HepG2 (cell line): ENCODE data around the gene ZSCAN21. TPM values are rescaled to one million over a fixed set of nuclear protein-coding genes. Genes with fewer than 3 reads are reported as not detected.

Experiments
- FOXC1 ChIP-seq: sonication (generic); formaldehyde crosslinking; IDR thresholded peaks from 2 replicates; pipeline ENCODE4 v1.8.0; 2022; ENCODE audit warnings: mild to moderate bottlenecking, missing genetic modification reagents, borderline replicate concordance
- HDAC6 ChIP-seq: fragments of 200-600 bp; sonication (generic); IDR thresholded peaks from 2 replicates; pipeline ENCODE4 v1.7.0; 2017; ENCODE audit warnings: mild to moderate bottlenecking, antibody characterized with exemption, low read length, low read depth
- JDP2 ChIP-seq: sonication (generic); formaldehyde crosslinking; IDR thresholded peaks from 2 replicates; pipeline ENCODE4 v1.8.1; 2022; ENCODE audit warnings: missing genetic modification reagents, borderline replicate concordance
- JUND ChIP-seq: sonication (generic); formaldehyde crosslinking; IDR thresholded peaks from 2 replicates; pipeline ENCODE4 v1.8.0; 2022; ENCODE audit warnings: mild to moderate bottlenecking, missing genetic modification reagents
- PHF21A ChIP-seq: sonication (generic); formaldehyde crosslinking; IDR thresholded peaks from 2 replicates; pipeline ENCODE4 v1.5.0; 2020; ENCODE audit warnings: mild to moderate bottlenecking, missing genetic modification reagents
- SALL1 ChIP-seq: sonication (generic); formaldehyde crosslinking; IDR thresholded peaks from 2 replicates; pipeline ENCODE4 v1.8.0; 2022; ENCODE audit warnings: mild to moderate bottlenecking, missing genetic modification reagents
- YEATS4 ChIP-seq: sonication (generic); formaldehyde crosslinking; IDR thresholded peaks from 2 replicates; pipeline ENCODE4 v1.4.0; 2020; ENCODE audit warnings: missing genetic modification reagents, borderline replicate concordance
- ZBTB8A ChIP-seq: sonication (generic); formaldehyde crosslinking; IDR thresholded peaks from 2 replicates; pipeline ENCODE4 v1.4.0; 2020; ENCODE audit warnings: mild to moderate bottlenecking, low read depth, missing genetic modification reagents, borderline replicate concordance
- ZNF136 ChIP-seq: sonication (generic); formaldehyde crosslinking; IDR thresholded peaks from 2 replicates; pipeline ENCODE4 v1.8.1; 2022; ENCODE audit warnings: low read depth, mild to moderate bottlenecking, moderate library complexity, missing genetic modification reagents
- ZNF138 ChIP-seq: sonication (generic); formaldehyde crosslinking; IDR thresholded peaks from 2 replicates; pipeline ENCODE4 v1.5.0; 2020; ENCODE audit warnings: mild to moderate bottlenecking, low read depth, missing genetic modification reagents
- ZNF253 ChIP-seq: sonication (generic); formaldehyde crosslinking; IDR thresholded peaks from 2 replicates; pipeline ENCODE4 v1.8.0; 2022; ENCODE audit warnings: mild to moderate bottlenecking, missing genetic modification reagents, borderline replicate concordance
- ZNF550 ChIP-seq: sonication (generic); formaldehyde crosslinking; IDR thresholded peaks from 2 replicates; pipeline ENCODE4 v1.4.0; 2020; ENCODE audit warnings: mild to moderate bottlenecking, missing genetic modification reagents, borderline replicate concordance
- ZNF564 ChIP-seq: sonication (generic); formaldehyde crosslinking; IDR thresholded peaks from 2 replicates; pipeline ENCODE4 v1.8.1; 2023; ENCODE audit warnings: mild to moderate bottlenecking, missing genetic modification reagents
- ZNF567 ChIP-seq: sonication (generic); formaldehyde crosslinking; IDR thresholded peaks from 2 replicates; pipeline ENCODE4 v1.8.1; 2023; ENCODE audit warnings: mild to moderate bottlenecking, missing genetic modification reagents, borderline replicate concordance
- ZNF75D ChIP-seq: sonication (generic); formaldehyde crosslinking; IDR thresholded peaks from 2 replicates; pipeline ENCODE4 v1.8.1; 2023; ENCODE audit warnings: missing genetic modification reagents, mild to moderate bottlenecking, borderline replicate concordance
- ZNF816 ChIP-seq: sonication (generic); formaldehyde crosslinking; IDR thresholded peaks from 2 replicates; pipeline ENCODE4 v1.8.0; 2022; ENCODE audit warnings: missing genetic modification reagents, mild to moderate bottlenecking, borderline replicate concordance
- ZSCAN22 ChIP-seq: sonication (generic); formaldehyde crosslinking; IDR thresholded peaks from 2 replicates; pipeline ENCODE4 v1.4.0; 2020; ENCODE audit warnings: mild to moderate bottlenecking, missing genetic modification reagents
- polyA plus RNA-seq, 8 experiments: library from polyadenylated mRNA; depleted of rRNA in 3 of 8; stranded (reverse) in 7 of 8; unstranded in 1 of 8; fragments of >200 nt; fragmentation: Illumina TruSeq in 4 of 8; extraction: Trizol in 4 of 8; gene quantifications; 2 replicates each; pipeline versions ENCODE4 v1.2.1 to v1.2.3, GENCODE V29; 2011 to 2016; ENCODE audit warnings: low read depth in 4 of 8, missing spikeins in 1 of 8, mixed read lengths in 1 of 8; ENCODE audit not compliant: insufficient read depth in 1 of 8
- total RNA-seq, 5 experiments: library from RNA; depleted of rRNA; stranded (reverse); fragments of >200 nt; fragmentation: Illumina TruSeq; extraction: Trizol; gene quantifications; 2 replicates each; pipeline ENCODE4 v1.2.3, GENCODE V29; 2016; ENCODE audit warnings: low read depth in 1 of 5
- TF ChIP-seq, protein P1 (sequence below): sonication (generic); formaldehyde crosslinking; IDR thresholded peaks from 2 replicates; pipeline ENCODE4 v1.8.1; 2023; ENCODE audit warnings: mild to moderate bottlenecking, inconsistent platforms, moderate library complexity, missing genetic modification reagents, borderline replicate concordance
- TF ChIP-seq, protein P2 (sequence below): sonication (generic); formaldehyde crosslinking; IDR thresholded peaks from 2 replicates; pipeline ENCODE4 v1.4.0; 2020; ENCODE audit warnings: missing genetic modification reagents
- TF ChIP-seq, protein P3 (sequence below): sonication (generic); formaldehyde crosslinking; IDR thresholded peaks from 2 replicates; pipeline ENCODE4 v1.8.1; 2023; ENCODE audit warnings: missing genetic modification reagents, mild to moderate bottlenecking, borderline replicate concordance
- TF ChIP-seq, protein P4 (sequence below): sonication (generic); formaldehyde crosslinking; IDR thresholded peaks from 2 replicates; pipeline ENCODE4 v1.8.0; 2022; ENCODE audit warnings: mild to moderate bottlenecking, missing genetic modification reagents, moderate library complexity
- TF ChIP-seq, protein P5 (sequence below): sonication (generic); IDR thresholded peaks from 2 replicates; pipeline ENCODE4 v1.6.1; 2016; ENCODE audit warnings: low read depth, borderline replicate concordance

The ZSCAN21 gene
- total and polyA plus RNA-seq, 2 of the 13 experiments (the other 11 are each of a cell fraction or from before 2014, with no cell fraction given), result 7.0 to 10.0 TPM

DNA sequence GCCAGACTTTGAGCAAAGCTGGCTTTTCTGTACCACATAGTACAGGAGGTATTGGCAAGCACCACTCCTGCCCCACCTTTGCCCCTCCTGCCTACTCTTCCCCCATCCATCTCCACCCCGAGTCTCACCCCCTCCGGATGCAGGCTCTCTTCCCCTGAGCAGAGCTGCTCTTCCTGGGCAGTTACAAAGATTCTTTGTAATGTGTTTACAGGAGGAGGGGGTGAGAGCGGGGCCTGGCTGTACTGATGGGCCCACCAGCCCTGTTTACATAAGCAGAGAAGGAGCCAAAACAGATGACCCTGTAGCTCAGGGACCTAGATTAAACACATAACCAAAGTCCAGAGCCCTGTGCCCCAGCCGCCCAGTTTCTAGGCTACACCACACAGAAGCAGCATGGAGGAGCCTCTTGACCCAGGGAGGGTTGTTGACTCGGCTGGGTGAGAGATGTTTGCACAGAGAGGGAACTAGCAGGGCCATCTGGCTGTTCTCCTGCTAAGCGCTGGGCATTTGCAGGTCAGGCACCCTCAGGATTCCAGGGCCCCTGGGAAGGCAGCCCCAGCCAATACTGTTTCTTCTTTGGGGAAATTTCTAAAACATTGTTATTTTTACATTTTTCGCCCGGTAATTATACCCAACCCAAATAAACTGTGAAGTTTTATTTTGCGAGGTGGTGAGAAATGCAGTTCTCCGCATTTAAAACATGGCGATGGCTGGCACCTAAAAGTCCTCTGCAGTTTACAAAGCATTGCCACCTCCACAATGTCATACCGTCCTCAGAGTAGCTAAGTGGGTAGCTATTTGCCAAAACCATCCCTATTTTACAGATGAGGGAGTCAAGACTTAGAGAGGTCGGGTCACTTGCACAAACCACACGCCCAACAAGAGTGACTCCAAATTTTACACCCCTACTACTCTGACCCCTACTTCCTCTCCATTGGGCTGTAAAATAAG, 45.6 kb upstream of the ZSCAN21 start (continued):
- TF ChIP-seq, protein P1, sequence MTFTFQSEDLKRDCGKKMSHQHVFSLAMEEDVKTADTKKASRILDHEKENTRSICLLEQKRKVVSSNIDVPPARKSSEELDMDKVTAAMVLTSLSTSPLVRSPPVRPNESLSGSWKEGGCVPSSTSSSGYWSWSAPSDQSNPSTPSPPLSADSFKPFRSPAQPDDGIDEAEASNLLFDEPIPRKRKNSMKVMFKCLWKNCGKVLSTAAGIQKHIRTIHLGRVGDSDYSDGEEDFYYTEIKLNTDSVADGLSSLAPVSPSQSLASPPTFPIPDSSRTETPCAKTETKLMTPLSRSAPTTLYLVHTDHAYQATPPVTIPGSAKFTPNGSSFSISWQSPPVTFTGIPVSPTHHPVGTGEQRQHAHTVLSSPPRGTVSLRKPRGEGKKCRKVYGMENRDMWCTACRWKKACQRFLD (CRISPR knock-in tag), result 0 out of 2 replicates have a peak, but pooled peaks have one; percentile 59
- no peak for TF ChIP-seq ZNF550 (CRISPR knock-in tag)
- TF ChIP-seq, protein P2, sequence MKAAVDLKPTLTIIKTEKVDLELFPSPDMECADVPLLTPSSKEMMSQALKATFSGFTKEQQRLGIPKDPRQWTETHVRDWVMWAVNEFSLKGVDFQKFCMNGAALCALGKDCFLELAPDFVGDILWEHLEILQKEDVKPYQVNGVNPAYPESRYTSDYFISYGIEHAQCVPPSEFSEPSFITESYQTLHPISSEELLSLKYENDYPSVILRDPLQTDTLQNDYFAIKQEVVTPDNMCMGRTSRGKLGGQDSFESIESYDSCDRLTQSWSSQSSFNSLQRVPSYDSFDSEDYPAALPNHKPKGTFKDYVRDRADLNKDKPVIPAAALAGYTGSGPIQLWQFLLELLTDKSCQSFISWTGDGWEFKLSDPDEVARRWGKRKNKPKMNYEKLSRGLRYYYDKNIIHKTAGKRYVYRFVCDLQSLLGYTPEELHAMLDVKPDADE, result no peak
- TF ChIP-seq, protein P3, sequence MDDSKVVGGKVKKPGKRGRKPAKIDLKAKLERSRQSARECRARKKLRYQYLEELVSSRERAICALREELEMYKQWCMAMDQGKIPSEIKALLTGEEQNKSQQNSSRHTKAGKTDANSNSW, result no peak
- TF ChIP-seq JUND (CRISPR knock-in tag), result peak; percentile 42; the same call in 1 of the 2 replicates
- no peak for TF ChIP-seq ZNF253 (CRISPR knock-in tag)
- peak; percentile 96 for TF ChIP-seq SALL1 (CRISPR knock-in tag)
- peak; percentile 81; the same call in 1 of the 2 replicates for TF ChIP-seq ZNF816 (CRISPR knock-in tag)
- TF ChIP-seq YEATS4 (CRISPR knock-in tag), result peak; percentile 54; the same call in 1 of the 2 replicates
- TF ChIP-seq, protein P4, sequence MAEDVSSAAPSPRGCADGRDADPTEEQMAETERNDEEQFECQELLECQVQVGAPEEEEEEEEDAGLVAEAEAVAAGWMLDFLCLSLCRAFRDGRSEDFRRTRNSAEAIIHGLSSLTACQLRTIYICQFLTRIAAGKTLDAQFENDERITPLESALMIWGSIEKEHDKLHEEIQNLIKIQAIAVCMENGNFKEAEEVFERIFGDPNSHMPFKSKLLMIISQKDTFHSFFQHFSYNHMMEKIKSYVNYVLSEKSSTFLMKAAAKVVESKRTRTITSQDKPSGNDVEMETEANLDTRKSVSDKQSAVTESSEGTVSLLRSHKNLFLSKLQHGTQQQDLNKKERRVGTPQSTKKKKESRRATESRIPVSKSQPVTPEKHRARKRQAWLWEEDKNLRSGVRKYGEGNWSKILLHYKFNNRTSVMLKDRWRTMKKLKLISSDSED, result no peak
- TF ChIP-seq ZBTB8A (CRISPR knock-in tag), result peak; percentile 92
- peak; percentile 50; the same call in 1 of the 2 replicates for TF ChIP-seq ZNF136 (CRISPR knock-in tag)
- no peak for TF ChIP-seq HDAC6
- no peak for TF ChIP-seq JDP2 (CRISPR knock-in tag)
- TF ChIP-seq, protein P5, sequence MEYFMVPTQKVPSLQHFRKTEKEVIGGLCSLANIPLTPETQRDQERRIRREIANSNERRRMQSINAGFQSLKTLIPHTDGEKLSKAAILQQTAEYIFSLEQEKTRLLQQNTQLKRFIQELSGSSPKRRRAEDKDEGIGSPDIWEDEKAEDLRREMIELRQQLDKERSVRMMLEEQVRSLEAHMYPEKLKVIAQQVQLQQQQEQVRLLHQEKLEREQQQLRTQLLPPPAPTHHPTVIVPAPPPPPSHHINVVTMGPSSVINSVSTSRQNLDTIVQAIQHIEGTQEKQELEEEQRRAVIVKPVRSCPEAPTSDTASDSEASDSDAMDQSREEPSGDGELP, result peak; percentile 95
- TF ChIP-seq ZNF138, result no peak
- peak; percentile 33; the same call in 1 of the 2 replicates for TF ChIP-seq FOXC1 (CRISPR knock-in tag)
- TF ChIP-seq ZNF564 (CRISPR knock-in tag), result peak; percentile 58; the same call in 1 of the 2 replicates
- no peak for TF ChIP-seq ZNF75D (CRISPR knock-in tag)
- no peak for TF ChIP-seq ZSCAN22 (CRISPR knock-in tag)
- peak; percentile 86; the same call in 1 of the 2 replicates for TF ChIP-seq ZNF567
- TF ChIP-seq PHF21A (CRISPR knock-in tag), result peak; percentile 100
